NCI-H2196 (cell line): ENCODE measurements around the gene CYB561D2.
A peak's percentile ranks its signal among the peaks of the same experiment; 100 is the strongest.
"Not testable (repeated sequence)": the region's sequence is repeated elsewhere in the genome, so short reads cannot be mapped to it uniquely, and the experiment has no call there.

Experiments used
- DNase-seq: peaks from one replicate; lab custom pipeline; 2025; ENCODE audit not compliant: unreplicated experiment; lab: John Stamatoyannopoulos, UW

CYB561D2 gene

DNA sequence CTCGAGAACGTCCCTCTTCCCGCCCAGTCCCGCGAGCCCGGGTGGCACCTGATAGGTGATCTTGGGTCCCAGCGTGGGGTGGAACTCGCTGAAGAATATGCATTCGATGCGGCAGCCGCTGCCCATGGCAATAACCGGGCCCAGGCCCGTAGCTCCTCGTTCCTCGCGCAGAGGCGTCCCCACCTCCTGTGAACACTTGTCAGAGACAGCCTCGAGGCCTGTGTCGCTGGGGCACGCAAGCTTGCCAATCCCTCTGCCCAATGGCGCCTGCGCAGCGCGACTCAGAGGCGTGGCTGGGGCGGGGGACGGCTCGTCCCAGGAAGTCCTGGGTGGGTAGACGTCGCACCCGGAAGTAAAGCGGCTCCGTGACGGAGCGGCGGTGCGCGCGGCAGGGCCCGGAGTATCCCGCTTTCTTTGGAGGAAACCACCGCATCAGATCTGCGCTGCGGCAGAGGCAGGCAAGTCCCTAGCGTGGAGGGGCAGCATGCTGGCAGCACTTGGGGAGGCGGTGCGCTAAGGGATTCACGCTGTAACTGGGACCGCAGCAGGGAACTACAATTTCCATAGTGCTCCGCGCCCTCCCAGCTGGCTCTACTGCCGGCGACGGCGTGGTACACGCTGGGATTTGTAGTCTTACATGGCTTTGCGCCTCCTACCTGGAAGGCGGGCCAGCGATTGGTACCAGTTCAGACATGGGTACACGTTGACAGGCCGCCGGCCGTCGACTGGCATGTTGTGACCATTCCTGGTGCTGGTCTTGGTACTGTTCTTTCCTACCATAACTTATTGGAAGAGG is at the start of gene CYB561D2, which contains the start of gene NPRL2:
Gene CYB561D2 (plus strand): TSS at position 336 of the 796 bp plus-strand sequence. CDS start 572 bp downstream, outside the sequence.
Gene NPRL2 (minus strand): TSS at position 249 of the 796 bp plus-strand sequence. CDS start 123 bp downstream, at position 126.
- DNase-seq = peak; percentile 81

GRCh38 chr3:50302095-50303012 is 48.3 kb upstream of the CYB561D2 start:
- DNase-seq = no peak

DNA sequence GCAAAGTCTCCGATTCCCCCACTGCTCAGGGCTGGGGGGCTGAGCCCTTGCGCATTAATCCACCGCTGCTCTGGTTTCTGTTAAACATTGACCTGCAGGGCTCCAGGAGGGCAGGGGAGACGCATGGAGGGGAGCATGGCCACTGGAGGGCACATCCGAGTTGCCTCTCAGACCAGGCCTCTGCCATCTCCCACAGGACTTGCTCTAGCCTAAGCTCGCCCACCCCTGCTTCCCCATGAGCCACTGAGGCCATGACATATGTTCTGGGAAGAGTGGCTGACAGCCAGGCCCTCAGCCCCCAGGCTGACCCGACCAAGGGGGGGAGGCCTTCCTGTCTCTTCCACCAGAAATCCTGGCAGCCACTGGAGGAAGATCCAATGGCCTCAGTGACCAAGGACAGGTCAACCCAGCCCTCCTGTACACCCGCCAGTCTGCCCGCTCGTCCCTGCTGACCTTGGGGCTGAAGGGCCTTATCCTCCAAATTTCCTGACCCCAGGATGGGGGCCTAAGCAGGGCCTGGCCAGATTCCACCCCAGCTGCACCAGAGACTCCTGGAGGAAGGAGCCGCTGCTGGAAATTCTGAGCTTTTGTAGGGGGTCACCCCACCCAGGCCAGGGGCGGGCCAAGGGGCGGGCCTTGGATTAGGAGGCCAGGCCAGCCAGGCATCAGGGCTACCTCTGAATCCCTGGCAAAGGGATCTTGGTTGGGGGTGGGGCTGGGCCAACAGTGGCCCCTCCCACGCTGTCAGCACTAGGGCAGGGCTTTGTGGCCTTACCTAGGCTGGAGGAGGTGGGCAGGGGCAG is 47.4 kb upstream of the CYB561D2 start, which contains the start of gene HYAL1:
Gene HYAL1 (minus strand): TSS at position 562 of the 803 bp plus-strand sequence. CDS start 618 bp downstream, outside the sequence.
- peak; percentile 5 for DNase-seq

GRCh38 chr3:50304601-50305000 is 46.1 kb upstream of the CYB561D2 start:
- no peak for DNase-seq

GRCh38 chr3:50312041-50312440 is 38.6 kb upstream of the CYB561D2 start:
- DNase-seq = not testable (repeated sequence)

DNA sequence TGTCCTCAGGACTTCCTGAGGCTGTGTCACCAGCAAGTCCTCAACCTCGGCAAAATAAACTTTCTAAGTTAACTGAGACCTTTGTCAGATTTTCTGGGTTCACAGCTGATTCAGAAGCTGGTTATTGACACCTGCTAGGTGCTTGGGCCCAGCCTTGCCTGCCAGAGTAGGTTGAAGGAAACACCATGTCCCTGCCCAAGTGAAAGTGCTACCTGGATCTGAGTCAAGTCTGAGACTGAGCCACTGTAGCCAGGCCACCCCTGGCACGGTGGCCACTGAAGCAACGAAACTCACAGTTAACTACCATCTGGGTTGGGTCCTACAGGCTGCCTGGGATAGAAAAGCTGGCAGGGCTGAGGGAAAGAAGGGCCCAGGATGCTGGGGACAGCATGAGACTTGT is 36.3 kb upstream of the CYB561D2 start:
- no peak for DNase-seq

DNA sequence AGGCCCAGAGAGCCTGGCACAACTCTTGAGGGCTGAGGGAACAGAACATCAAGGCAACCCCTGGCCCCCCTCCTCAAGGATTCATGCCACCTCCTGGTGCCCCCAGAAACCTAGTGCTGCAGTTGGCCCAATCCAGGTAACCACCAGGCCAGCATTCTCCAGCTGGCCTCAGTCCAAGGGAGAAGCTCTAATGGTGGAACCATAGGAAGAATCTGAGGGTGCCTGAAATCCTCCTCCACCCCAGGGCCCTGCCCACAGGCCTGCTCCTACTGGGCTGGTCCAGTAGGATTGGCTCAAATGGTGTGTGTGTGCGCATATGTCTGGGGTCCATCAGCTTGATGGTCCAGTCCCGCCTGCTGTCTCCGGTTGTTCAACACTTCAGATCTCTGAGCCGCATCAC is 35.8 kb upstream of the CYB561D2 start:
- DNase-seq = no peak

- DNase-seq = peak; percentile 49
Observed at GRCh38 chr3:50316657-50317242, 33.9 kb upstream of the CYB561D2 start.

- peak; percentile 11 for DNase-seq
Observed at GRCh38 chr3:50317300-50317699, 33.4 kb upstream of the CYB561D2 start.

- no peak for DNase-seq
Observed at GRCh38 chr3:50318163-50318562, 32.5 kb upstream of the CYB561D2 start.

GRCh38 chr3:50318615-50319014 is 32.0 kb upstream of the CYB561D2 start:
- DNase-seq = no peak

DNA sequence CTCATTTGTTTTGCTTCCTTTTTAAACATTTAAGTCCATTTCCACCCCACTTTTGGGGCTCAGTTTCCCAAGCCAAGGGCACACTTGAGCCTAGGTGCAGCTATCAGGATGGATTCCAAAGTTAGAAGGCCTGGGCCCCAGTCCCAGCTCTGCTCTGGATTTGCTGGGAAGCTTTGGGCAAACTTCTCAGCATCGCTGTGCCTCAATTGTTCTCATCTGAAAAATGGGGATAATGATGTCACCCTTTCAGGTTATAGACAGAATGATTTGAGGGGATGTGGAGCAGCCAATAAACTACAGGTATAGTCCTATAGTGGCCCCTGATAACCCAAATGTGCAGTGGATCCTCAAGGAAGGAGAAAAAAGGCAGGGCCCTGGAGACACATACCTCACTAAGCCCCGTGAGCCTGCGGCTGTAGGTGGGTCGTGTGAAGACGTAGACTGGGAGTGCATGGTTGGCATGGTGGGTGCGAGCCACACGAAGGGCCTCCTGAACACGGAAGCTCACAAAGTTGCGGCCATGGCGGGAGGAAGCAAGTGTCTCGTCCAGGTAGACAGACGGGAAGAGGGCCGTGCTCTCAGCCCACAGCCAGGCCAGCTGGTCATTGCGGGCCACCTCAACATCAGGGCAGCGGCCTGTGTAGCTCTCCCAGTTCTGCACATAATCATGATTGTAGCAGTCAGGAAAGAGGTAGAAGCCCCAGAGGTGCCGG is 31.3 kb upstream of the CYB561D2 start:
- DNase-seq = no peak

GRCh38 chr3:50319894-50320625 is 30.6 kb upstream of the CYB561D2 start:
- DNase-seq = no peak

DNA sequence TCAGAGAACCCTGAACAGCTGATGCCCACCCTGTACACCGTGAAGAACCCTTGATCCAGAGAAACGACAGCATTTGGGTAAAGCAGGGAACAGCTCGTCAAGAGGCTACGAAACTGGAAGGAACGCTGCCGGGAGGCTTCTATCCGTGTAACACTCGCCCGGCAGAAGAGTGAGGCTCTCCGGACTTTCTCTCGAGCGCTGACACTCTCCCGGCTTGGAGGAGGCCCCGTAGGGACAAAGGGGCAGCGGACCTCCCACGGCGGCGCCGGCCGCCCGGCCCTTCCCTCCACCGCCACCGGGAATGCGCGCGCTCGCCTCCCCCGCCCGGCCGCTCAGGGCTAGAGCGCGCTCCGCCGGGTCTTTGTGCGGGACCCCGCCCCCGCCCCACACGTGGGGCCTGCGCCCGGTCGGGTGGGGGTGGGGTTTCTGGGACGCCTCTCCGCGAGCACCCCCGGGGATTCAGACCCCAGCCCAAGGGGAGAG is 29.8 kb upstream of the CYB561D2 start:
- peak; percentile 58 for DNase-seq

DNA sequence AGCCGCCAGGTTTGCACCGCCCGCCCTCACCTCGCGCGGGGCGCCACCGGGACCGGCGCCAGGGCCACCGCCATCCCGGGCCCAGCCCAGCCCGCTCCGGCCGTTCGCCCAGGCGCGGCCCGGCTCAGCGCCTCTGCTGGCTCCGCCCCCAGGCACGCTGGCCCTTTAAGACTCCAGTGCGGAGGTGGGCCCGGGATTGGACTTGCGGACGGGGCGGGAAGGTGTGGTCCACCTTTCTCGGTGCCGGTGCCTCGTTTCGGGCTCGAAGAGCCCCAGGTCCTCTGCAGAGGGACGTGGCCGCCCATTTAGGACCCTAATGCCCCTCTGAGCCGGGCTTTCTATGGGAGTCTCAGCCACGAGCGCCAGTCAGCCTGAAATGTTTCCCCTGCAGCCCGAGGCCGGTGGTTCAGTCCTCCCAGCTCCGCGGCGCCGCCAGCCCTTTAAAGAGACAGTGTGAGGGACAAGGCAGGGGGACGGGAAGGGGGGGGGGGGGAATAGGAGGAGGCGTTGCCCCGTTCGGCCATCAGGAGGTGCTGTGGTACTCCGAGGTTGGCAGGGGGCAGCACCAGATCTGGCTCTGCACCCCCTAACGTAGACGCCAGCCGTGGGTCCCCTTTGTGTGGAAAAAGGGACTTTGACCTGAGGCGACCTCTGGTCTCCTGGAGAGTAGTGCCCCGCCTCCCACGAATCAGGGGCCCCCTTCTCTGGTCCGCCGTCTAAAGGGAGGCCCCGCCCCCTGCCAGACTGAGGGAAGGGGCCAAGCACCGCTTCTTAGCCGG is 29.1 kb upstream of the CYB561D2 start:
- DNase-seq = peak; percentile 74

GRCh38 chr3:50322115-50322385 is 28.6 kb upstream of the CYB561D2 start:
- no peak for DNase-seq

- peak; percentile 54 for DNase-seq
Observed at GRCh38 chr3:50322386-50323091, 28.1 kb upstream of the CYB561D2 start, which contains the start of gene HYAL2. HYAL2 (minus strand) TSS chr3:50322745; CDS start chr3:50320489, 2,256 bp downstream.
